ENCODE results near the gene ZNF212.

GRCh38 chr7:149289856-149290255 lies 50.4 kb downstream of the ZNF212 start:
- TF ChIP-seq, protein P1, sequence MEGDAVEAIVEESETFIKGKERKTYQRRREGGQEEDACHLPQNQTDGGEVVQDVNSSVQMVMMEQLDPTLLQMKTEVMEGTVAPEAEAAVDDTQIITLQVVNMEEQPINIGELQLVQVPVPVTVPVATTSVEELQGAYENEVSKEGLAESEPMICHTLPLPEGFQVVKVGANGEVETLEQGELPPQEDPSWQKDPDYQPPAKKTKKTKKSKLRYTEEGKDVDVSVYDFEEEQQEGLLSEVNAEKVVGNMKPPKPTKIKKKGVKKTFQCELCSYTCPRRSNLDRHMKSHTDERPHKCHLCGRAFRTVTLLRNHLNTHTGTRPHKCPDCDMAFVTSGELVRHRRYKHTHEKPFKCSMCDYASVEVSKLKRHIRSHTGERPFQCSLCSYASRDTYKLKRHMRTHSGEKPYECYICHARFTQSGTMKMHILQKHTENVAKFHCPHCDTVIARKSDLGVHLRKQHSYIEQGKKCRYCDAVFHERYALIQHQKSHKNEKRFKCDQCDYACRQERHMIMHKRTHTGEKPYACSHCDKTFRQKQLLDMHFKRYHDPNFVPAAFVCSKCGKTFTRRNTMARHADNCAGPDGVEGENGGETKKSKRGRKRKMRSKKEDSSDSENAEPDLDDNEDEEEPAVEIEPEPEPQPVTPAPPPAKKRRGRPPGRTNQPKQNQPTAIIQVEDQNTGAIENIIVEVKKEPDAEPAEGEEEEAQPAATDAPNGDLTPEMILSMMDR (conservative IDR thresholded peaks at IDR 0.05; ENCODE audit: low read length): no peak
- no peak for TF ChIP-seq EZH2phosphoT487 (IDR thresholded peaks at IDR 0.05; ENCODE audit: borderline replicate concordance)

Data from Loucy (cell line).